GM12874 (cell line): ENCODE results near the gene DNTTIP2.

Experiments used
- CTCF ChIP-seq: IDR thresholded peaks from 2 replicates; pipeline ENCODE4 v1.5.1; 2011; ENCODE audit warnings: low read depth, mild to moderate bottlenecking, control low read depth, low read length, moderate library complexity; ENCODE audit not compliant: insufficient read depth

Gene DNTTIP2

GRCh38 chr1:93844262-93845045 is 34.6 kb downstream of the DNTTIP2 start:
- TF ChIP-seq CTCF = peak; percentile 61

- no peak for TF ChIP-seq CTCF
Measured at GRCh38 chr1:93842750-93843500, 36.1 kb downstream of the DNTTIP2 start.

- no peak for TF ChIP-seq CTCF
Measured at GRCh38 chr1:93841771-93842170, 37.2 kb downstream of the DNTTIP2 start.

GRCh38 chr1:93840956-93841482 is 38.0 kb downstream of the DNTTIP2 start:
- no peak for TF ChIP-seq CTCF

GRCh38 chr1:93839753-93840152 is 39.3 kb downstream of the DNTTIP2 start:
- TF ChIP-seq CTCF = no peak

- TF ChIP-seq CTCF = no peak
Measured at GRCh38 chr1:93839307-93839706, 39.7 kb downstream of the DNTTIP2 start.

GRCh38 chr1:93837961-93838360 is 41.0 kb downstream of the DNTTIP2 start:
- TF ChIP-seq CTCF = no peak
